GM19468 (cell line): ENCODE data around the gene CACNG5.

ENCODE experiments used
- ATAC-seq: cut with Tn5 transposase; IDR thresholded peaks from one replicate; pipeline ENCODE4 v1.9.1; 2021; ENCODE audit warnings: mild to moderate bottlenecking, moderate library complexity, moderate number of reproducible peaks; ENCODE audit not compliant: unreplicated experiment; ENCODE audit errors: extremely low read depth

The CACNG5 gene

DNA sequence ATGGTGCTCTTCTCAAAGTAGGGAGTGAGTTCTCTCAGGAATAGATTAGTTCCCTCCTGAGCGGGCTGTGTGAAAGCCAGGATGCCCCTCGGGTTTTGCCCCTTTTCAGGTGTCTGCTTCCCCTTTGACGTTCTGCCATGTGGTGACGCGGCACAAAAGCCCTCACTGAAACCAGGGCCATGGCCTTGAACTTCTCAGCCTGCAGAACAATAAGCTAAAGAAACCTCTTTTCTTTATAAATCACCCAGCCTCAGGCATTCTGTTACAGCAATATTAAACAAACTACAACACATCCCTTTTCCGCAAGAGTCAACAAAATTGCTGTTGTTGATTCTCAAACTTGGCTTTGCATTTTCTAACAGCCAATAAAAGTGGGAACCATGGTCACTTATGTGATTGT lies 15.5 kb upstream of the CACNG5 start:
- no peak for ATAC-seq

GRCh38 chr17:66822009-66822408 lies 12.9 kb upstream of the CACNG5 start:
- ATAC-seq = no peak

DNA sequence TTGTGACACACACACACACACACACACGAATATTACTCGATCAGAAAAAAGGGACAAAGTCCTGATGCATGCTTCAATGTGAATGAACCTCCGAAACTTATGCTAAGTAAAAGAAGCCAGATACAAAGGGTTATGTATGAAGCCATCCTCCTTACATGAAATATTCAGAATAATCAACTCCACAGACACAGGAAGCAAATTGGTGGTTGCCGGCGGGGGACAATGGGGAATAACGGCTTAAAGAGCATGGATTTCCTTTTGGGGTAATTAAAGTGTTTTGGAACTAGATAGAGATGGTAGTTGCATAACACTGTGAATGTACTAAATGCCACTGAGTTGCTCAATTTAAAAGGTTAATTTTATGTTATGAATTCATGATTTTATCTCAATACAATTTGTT lies 8.1 kb upstream of the CACNG5 start:
- no peak for ATAC-seq

GRCh38 chr17:66829386-66829864 lies 5.5 kb upstream of the CACNG5 start:
- no peak for ATAC-seq

GRCh38 chr17:66829883-66830282 lies 5.0 kb upstream of the CACNG5 start:
- no peak for ATAC-seq

GRCh38 chr17:66830451-66830850 lies 4.5 kb upstream of the CACNG5 start:
- ATAC-seq = no peak

DNA sequence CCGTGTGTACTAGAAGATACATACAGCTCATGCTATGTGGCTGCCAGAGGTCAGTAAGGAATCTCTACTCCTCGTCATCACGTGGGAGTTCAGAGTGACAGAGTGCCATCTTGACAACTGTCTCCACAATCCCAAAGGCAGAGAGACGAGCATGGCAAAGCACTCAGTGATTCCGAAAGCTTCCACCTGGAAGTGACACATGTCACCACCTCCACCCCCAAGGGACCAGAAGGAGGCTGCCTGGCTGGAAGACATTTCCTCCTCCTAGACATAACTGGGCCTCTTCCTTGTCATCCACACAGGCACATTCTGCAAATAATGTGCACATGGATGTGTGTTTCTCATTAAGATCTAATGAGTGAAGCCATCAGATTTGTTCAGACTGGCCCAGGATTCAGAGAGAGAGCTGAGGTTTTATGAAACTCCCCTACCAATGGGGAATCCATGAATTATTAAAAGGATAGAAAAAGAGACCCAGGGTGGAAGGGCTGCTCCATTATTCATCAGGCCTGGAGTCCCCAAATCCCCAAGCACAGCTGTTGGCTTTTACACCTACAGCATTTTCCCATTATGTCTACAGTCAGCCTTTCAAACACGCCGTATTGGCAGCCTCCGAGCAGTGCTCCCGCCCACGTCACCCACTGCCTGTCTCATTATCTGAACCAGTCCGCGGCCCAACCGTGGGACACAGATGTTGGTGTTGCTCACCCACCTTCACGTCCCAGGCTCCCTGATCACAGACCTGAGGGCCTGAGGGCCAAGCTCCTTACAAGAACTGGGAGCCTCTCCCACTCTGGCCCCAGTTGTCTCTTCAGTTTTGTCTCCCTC lies 3.3 kb upstream of the CACNG5 start:
- ATAC-seq = no peak

- ATAC-seq = no peak
Observed at GRCh38 chr17:66833201-66833600, 1.7 kb upstream of the CACNG5 start.

- ATAC-seq = no peak
Observed at GRCh38 chr17:66834426-66834918, 445 bp upstream of the CACNG5 start.

GRCh38 chr17:66835476-66835875 lies 559 bp downstream of the CACNG5 start:
- no peak for ATAC-seq

- no peak for ATAC-seq
Observed at GRCh38 chr17:66836063-66837005, 1.4 kb downstream of the CACNG5 start.

DNA sequence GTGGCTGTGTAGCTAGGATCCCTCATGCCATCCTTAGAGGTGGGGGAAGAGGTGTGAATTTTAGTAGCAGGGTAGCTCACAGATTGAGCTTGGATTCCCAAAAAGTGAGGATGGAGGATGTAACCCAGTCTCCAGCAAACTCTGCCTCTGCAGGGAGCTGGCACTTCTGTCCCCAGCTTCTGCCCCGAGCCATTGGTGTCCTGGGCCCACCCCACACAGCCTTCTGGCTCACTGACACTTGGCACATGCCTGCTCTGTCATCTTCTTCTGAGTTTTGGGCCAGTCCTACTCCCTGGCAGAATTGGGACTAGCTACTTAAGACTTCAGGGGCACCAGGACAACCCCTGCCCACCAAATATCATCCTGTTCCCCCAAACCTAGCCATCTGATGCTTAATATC lies 2.3 kb downstream of the CACNG5 start:
- no peak for ATAC-seq

GRCh38 chr17:66837885-66838665 lies 3.2 kb downstream of the CACNG5 start:
- ATAC-seq = no peak

DNA sequence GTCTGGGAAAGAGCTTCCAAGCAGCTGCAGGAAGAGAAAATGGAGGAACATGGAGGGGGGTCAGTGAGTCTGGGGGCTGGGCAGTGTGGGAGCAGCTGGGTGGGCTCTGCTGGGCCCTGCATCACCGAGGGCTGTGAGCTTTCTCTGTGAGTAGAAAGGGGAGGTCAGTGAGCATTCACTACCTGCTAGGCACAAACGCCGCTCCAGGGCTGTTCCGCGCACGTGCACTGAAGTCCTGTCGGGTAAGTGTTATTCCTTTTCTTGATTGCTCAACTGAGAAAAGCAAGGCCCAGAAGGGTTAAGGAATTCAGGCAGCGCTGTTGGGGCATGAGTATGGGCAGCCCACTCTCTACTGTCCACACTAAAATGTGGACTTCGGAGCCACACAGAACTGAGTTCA lies 4.7 kb downstream of the CACNG5 start:
- ATAC-seq = no peak

DNA sequence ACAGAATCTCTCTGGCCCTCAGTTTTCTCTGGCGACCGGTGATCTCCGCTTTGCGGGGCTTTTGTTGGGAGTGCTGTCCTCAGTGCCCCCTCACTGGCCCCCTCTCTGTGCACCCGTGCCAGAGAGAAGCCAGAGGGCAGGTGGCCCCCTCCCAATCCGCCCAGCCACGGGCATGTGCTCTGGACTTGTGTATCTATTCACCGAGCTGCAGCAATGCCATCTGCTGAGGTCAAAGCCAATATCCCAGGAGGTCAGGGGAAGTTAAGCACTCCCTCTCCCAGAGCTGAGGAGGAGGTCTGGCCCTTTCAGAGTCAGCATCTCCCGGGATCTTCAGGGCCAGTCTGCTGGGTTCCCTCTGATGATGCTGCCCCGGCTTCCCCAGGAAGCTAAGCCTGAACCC lies 5.1 kb downstream of the CACNG5 start:
- no peak for ATAC-seq

DNA sequence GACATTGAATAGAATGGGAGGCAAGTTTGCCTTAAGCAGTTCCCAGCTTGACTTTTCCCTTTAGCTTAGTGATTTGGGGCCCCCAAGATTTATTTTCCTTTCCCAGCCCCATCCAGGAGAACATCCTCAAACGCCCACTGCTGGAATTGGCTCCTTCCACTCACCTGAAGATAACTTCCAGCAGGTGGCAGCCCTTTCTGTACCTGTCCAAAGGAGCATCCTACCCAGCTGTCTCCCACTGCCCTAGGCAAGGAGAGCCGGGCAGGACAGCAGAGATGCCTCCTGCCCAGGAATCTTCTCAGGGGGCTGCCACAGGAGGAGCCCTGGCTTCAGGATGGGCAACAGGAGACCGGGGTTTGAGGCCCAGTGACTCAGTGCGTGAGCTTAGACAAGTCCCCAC lies 6.4 kb downstream of the CACNG5 start:
- no peak for ATAC-seq

DNA sequence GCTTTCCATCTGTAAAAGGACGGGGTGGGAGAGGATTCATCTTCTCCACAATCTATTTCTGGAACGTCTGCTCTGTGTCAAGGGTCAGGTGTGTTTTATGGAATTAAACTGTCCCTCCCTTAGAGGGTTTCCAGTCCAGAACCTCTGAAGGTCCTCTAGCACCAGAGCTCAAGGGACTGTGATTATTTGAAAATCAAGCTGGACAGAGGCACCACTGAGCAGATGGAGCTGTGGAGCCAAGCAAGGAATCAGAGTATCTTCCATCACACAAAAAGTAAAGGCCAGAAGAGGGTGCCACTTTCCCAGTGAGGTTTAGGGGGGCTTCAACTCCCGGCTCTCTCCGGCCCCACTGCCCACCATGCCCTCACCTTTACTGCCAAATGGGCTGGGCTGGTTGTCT lies 6.8 kb downstream of the CACNG5 start:
- ATAC-seq = no peak

- no peak for ATAC-seq
Observed at GRCh38 chr17:66842505-66842904, 7.6 kb downstream of the CACNG5 start.

DNA sequence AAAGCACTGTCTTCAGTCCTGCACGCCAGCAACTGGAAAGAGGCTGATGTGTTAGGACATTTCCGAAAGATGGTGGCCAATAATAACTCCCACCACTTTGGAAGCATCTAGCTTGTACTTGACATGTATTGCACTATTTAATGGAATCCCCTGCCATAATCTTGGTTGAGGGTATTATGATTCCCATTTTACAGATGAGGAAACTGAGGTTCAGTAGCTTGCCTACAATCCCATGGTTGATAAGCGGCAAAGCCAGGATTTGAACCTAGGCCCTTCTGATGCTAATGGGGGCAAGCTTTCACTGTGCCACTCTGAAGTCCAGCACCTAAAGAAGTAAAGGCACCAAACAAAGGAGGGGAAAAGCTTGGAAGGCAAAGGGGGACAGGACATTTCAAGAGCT lies 8.0 kb downstream of the CACNG5 start:
- no peak for ATAC-seq

DNA sequence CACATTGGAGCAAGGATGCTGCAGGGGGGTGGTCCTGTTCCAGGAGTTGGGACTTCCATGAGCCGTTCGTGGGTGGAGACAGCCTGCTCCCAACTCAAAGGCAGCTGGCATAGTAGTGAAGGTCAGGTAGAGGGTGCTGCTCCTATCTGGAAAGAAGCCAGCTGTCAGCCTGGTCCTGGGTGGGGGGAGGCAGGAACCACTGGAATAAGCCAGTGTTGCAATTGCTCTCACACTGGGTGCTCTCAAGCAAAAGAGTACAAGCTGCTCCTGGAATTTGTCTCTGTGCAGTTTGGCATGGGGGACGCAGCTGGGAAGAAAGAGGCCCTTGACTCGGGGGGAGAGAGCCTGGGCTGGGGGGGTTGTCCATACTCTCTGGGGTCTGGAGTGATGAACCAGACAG lies 8.7 kb downstream of the CACNG5 start:
- no peak for ATAC-seq
